Liver (tissue), 3 donors: ENCODE results near the gene TRMT44.

ENCODE experiments used
- ATF3 ChIP-seq: IDR thresholded peaks from 2 replicates; pipeline ENCODE4 v1.6.1; 2016; ENCODE audit warnings: antibody characterized with exemption
- CTCF ChIP-seq: fragments of 150-350 bp; IDR thresholded peaks from 2 replicates; pipeline ENCODE4 v1.5.1; 2017; ENCODE audit warnings: improper control_type of control experiment, low read depth, low read length; ENCODE audit not compliant: missing input control
- EGR1 ChIP-seq, 2 donors: IDR thresholded peaks; 2 replicates each; pipeline ENCODE4 v1.6.1; 2016 to 2018; ENCODE audit warnings: antibody characterized with exemption in 2 of 2, low read depth in 2 of 2
- FOXA1 ChIP-seq: IDR thresholded peaks from 2 replicates; pipeline ENCODE4 v1.6.1; 2016; ENCODE audit warnings: antibody characterized with exemption
- GABPA ChIP-seq, 2 donors: IDR thresholded peaks in 1 of 2; conservative IDR thresholded peaks in 1 of 2; 2 replicates each; pipeline ENCODE4 v1.6.1; 2016; ENCODE audit warnings: antibody characterized with exemption in 2 of 2, mild to moderate bottlenecking in 1 of 2, moderate library complexity in 1 of 2
- HNF4G ChIP-seq: IDR thresholded peaks from 2 replicates; pipeline ENCODE4 v1.6.1; 2016; ENCODE audit warnings: antibody characterized with exemption
- JUND ChIP-seq, 2 donors: IDR thresholded peaks; 2 replicates each; pipeline ENCODE4 v1.6.1; 2016; ENCODE audit warnings: antibody characterized with exemption in 2 of 2
- MAX ChIP-seq: IDR thresholded peaks from 2 replicates; pipeline ENCODE4 v1.6.1; 2016; ENCODE audit warnings: antibody characterized with exemption
- RAD21 ChIP-seq, 2 donors: IDR thresholded peaks; 2 replicates each; pipeline ENCODE4 v1.6.1; 2016; ENCODE audit warnings: antibody characterized with exemption in 2 of 2, mild to moderate bottlenecking in 2 of 2
- REST ChIP-seq: IDR thresholded peaks from 2 replicates; pipeline ENCODE4 v1.6.1; 2016; ENCODE audit warnings: antibody characterized with exemption, mild to moderate bottlenecking
- RXRA ChIP-seq, 2 donors: IDR thresholded peaks; 2 replicates each; pipeline ENCODE4 v1.6.1; 2017 to 2018; ENCODE audit warnings: antibody characterized with exemption in 2 of 2, mild to moderate bottlenecking in 1 of 2
- SP1 ChIP-seq: IDR thresholded peaks from 2 replicates; pipeline ENCODE4 v1.6.1; 2018; ENCODE audit warnings: antibody characterized with exemption, mild to moderate bottlenecking
- TAF1 ChIP-seq: conservative IDR thresholded peaks from 2 replicates; pipeline ENCODE4 v1.6.1; 2016; ENCODE audit warnings: antibody characterized with exemption, mild to moderate bottlenecking
- ZBTB33 ChIP-seq: IDR thresholded peaks from 2 replicates; pipeline ENCODE4 v1.6.1; 2016; ENCODE audit warnings: antibody characterized with exemption
- donor health status: healthy.
- donor health status: healthy.

GRCh38 chr4:8396762-8397406, 43.7 kb upstream of the TRMT44 start:
- TF ChIP-seq CTCF: no peak
- no peak for TF ChIP-seq MAX
- no peak for TF ChIP-seq SP1
- no peak for TF ChIP-seq TAF1
- no peak for TF ChIP-seq RAD21 (IDR thresholded peaks at IDR 0.05)
- no peak for TF ChIP-seq REST
- no peak for TF ChIP-seq ATF3
- TF ChIP-seq HNF4G: no peak
- TF ChIP-seq JUND (IDR thresholded peaks at IDR 0.05): no peak
- no peak for TF ChIP-seq GABPA (IDR thresholded peaks at IDR 0.05 in 1 of 2, conservative IDR thresholded peaks at IDR 0.05 in 1 of 2)
- no peak for TF ChIP-seq ZBTB33
- TF ChIP-seq FOXA1: no peak
- TF ChIP-seq EGR1 (IDR thresholded peaks at IDR 0.05; ENCODE audit: low read depth in 2 of 2): no peak
- no peak for TF ChIP-seq RXRA (IDR thresholded peaks at IDR 0.05)
